PFSK-1 (cell line): ENCODE results near the gene RIMS1.

ENCODE experiments used
- FOXP2 ChIP-seq: optimal IDR thresholded peaks from 2 replicates; pipeline ENCODE3; 2011; ENCODE audit warnings: borderline replicate concordance, control low read depth, inconsistent platforms; ENCODE audit not compliant: insufficient read depth; ENCODE audit errors: extremely low read length, extremely low read depth
- POLR2AphosphoS5 ChIP-seq: IDR thresholded peaks from 2 replicates; pipeline ENCODE4 v1.6.1; 2012; ENCODE audit warnings: low read depth, mild to moderate bottlenecking, control low read depth, low read length, moderate library complexity
- REST ChIP-seq, 2 experiments: IDR thresholded peaks; 2 replicates each; pipeline versions ENCODE4 v1.6.1 to v1.8.0; 2011 to 2012; ENCODE audit warnings: low read depth in 2 of 2, low read length in 2 of 2, control low read depth in 1 of 2, inconsistent platforms in 1 of 2, mild to moderate bottlenecking in 1 of 2, moderate library complexity in 1 of 2; ENCODE audit not compliant: insufficient read depth in 1 of 2
- SIN3A ChIP-seq: IDR thresholded peaks from 2 replicates; pipeline ENCODE4 v1.6.1; 2012; ENCODE audit warnings: mild to moderate bottlenecking, low read length, moderate library complexity, borderline replicate concordance; ENCODE audit not compliant: insufficient read depth
- TAF1 ChIP-seq: IDR thresholded peaks from 2 replicates; pipeline ENCODE4 v1.6.1; 2012; ENCODE audit warnings: low read length, control low read depth, borderline replicate concordance; ENCODE audit not compliant: insufficient read depth

Gene RIMS1

GRCh38 chr6:71994705-71995271 is 108.4 kb downstream of the RIMS1 start:
- TF ChIP-seq POLR2AphosphoS5 (no peak), REST (IDR thresholded peaks at IDR 0.05; ENCODE audit: insufficient read depth in 1 of 2, low read depth in 2 of 2, low read length in 2 of 2) (no peak), FOXP2 (no peak), TAF1 (no peak), SIN3A (no peak)

GRCh38 chr6:71997341-71997740 is 111.0 kb downstream of the RIMS1 start:
- TF ChIP-seq TAF1 (no peak), POLR2AphosphoS5 (no peak), REST (IDR thresholded peaks at IDR 0.05; ENCODE audit: insufficient read depth in 1 of 2, low read depth in 2 of 2, low read length in 2 of 2) (no peak), SIN3A (no peak), FOXP2 (no peak)

- TF ChIP-seq FOXP2 = no peak
- no peak for TF ChIP-seq TAF1
- TF ChIP-seq REST (IDR thresholded peaks at IDR 0.05; ENCODE audit: insufficient read depth in 1 of 2, low read depth in 2 of 2, low read length in 2 of 2) = no peak
- no peak for TF ChIP-seq SIN3A
Measured at GRCh38 chr6:72002415-72002814, 116.1 kb downstream of the RIMS1 start.

- TF ChIP-seq TAF1 (no peak), REST (IDR thresholded peaks at IDR 0.05; ENCODE audit: insufficient read depth in 1 of 2, low read depth in 2 of 2, low read length in 2 of 2) (no peak), SIN3A (no peak), FOXP2 (no peak), POLR2AphosphoS5 (no peak)
Measured at GRCh38 chr6:72022830-72023229, 136.5 kb downstream of the RIMS1 start.

GRCh38 chr6:72031471-72031870 is 145.1 kb downstream of the RIMS1 start:
- no peak for TF ChIP-seq REST (IDR thresholded peaks at IDR 0.05; ENCODE audit: insufficient read depth in 1 of 2, low read depth in 2 of 2, low read length in 2 of 2)
- TF ChIP-seq FOXP2 = no peak
